GM19395 (cell line): Measurements from ENCODE around the gene CACUL1.
"Not testable (repeated sequence)": the region's sequence is repeated elsewhere in the genome, so short reads cannot be mapped to it uniquely, and the experiment has no call there.

Source experiments
- ATAC-seq: cut with Tn5 transposase; IDR thresholded peaks from one replicate; pipeline ENCODE4 v1.9.1; 2021; ENCODE audit warnings: mild to moderate bottlenecking, moderate library complexity; ENCODE audit not compliant: unreplicated experiment

The CACUL1 gene

DNA sequence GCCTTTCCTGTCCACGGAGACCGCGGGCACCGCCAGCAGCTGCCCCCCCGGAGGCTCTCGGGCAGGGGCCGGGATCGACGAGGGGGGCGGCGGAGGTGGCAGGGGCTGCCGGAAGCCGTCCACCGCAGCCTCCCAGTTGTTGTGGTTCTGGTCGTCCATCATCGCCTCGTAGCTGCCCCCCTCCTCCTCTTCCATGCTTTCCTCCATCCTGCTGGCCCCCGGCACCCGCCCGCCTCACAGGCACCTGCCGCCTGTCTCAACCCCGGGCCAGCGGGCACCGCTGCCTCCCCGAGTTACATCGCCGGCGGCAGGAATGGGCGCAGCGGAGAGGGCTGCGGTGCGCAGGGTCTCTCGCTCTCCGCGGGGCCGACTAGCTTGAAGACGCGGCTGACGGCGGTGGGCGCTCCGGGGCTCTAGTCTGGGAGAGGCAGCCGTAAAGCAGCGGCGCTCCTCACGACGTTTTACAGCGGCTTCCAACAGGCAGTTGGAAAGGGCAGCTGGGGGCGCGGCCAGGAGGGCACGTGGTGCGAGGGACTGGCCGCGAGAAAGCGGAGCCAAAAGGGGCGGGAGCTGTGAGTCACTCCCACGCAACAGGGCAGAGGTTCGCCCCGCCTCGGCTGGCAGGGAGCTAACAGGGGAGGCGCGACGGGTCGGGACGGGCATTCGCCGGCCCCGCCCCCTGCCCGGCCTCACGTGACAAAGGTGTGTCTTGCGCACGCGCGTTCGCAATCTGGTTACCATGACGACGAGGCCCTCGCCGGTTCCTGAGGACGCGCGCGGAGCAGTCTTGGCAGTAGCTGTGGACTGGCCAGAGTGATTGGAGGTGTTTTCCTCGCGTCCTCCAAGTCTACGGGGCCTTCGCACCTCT lies at the start of gene CACUL1:
TSS of gene CACUL1 (minus strand) at position 415 of the 868 bp plus-strand sequence. CDS start at position 207, 208 bp downstream.
- ATAC-seq, result peak; percentile 95

GRCh38 chr10:118804262-118804773 lies 49.5 kb upstream of the CACUL1 start:
- no peak for ATAC-seq

- ATAC-seq, result no peak
These were observed 47.5 kb upstream of the CACUL1 start for GRCh38 chr10:118802126-118802793.

DNA sequence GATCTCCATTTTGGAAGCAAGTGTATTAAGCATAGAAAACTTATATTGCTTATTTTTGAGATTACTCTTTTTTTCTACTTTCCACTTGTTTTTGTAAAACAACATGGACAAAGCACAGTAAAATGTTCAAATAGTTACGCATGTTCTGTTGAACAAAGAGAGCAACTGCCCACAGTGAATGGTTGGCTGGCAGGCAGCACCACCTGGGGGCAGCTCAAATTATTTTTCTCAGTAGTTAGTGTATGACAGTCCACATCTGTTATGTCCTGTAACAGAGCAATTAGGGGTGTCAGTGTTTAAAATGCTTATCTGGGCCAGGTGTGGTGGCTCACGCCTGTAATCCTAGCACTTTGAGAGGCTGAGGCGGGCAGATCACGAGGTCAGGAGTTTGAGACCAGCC lies 46.1 kb upstream of the CACUL1 start:
- no peak for ATAC-seq

GRCh38 chr10:118799777-118800176 lies 45.0 kb upstream of the CACUL1 start:
- ATAC-seq, result no peak

- ATAC-seq, result no peak
These were observed 43.5 kb upstream of the CACUL1 start for GRCh38 chr10:118798231-118798662.

DNA sequence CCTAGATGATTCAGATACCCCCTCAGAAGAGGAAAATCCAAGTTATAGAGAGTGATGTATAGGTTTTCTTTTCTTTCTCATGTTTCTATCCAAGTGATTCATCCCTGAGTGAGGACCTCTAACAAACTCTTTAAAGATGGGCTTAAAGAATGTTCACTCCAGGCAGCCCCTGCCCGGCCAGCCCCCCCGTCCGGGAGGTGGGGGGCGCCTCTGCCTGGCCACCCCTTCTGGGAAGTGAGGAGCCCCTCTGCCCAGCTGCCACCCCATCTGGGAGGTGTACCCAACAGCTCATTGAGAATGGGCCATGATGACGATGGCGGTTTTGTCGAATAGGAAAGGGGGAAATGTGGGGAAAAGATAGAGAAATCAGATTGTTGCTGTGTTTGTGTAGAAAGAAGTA lies 40.2 kb upstream of the CACUL1 start:
- not testable (repeated sequence) for ATAC-seq

- ATAC-seq, result no peak
These were observed 38.8 kb upstream of the CACUL1 start for GRCh38 chr10:118793545-118793944.

DNA sequence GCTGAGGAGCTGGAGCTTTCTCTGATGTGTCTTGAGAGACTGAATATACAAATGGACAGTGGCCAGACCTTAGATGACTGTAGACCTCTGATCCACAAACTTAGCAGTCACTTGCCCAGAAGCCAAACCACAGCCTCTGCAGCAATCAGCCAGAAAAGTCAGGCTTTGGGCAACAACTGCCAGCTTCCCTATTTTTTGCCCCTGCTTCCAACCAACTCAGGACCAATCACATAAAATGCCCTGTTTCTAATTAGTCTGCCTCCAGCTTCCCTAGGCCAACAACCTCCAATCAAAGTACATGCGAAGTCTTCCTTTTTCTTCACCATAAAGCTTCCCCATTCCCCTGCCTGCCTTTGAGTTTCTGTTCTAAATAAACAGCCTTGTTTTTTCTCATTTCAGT lies 37.8 kb upstream of the CACUL1 start:
- no peak for ATAC-seq

DNA sequence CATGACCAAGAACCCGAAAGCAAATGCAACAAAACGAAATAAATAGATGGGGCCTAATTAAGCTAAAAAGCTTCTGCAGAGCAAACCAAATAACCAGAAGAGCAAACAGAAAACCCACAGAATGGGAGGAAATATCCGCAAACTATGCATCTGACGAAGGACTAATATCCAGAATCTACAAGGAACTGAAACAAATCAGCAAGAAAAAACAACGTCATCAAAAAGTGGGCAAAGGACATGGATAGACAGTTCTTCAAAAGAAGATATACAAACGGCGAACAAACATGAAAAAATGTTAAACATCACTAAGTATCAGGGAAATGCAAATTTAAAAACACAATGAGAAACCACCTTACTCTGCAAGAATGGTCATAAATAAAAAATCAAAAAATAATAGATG lies 35.3 kb upstream of the CACUL1 start:
- ATAC-seq, result no peak

DNA sequence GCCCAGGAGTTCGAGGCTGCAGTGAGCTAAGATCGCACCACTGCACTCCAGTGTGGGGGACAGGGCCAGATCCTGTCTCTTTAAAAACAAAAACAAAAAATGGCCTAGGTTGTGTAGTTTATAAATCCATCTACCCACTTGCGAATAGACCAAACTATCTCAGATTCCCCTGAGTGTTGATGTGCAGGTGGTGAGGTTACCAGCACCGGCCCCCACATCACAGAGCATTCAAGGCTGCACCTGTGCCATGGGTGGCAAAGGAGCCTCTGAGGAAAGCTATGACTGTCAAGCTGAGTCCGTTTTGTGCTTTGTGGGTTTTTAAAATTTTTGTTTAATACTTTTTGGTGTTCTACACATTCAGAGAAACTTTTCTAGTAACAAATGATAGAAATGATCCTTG lies 30.8 kb upstream of the CACUL1 start:
- ATAC-seq, result no peak

GRCh38 chr10:118783776-118784545 lies 29.2 kb upstream of the CACUL1 start:
- no peak for ATAC-seq

- ATAC-seq, result not testable (repeated sequence)
These were observed 28.2 kb upstream of the CACUL1 start for GRCh38 chr10:118782916-118783465.

DNA sequence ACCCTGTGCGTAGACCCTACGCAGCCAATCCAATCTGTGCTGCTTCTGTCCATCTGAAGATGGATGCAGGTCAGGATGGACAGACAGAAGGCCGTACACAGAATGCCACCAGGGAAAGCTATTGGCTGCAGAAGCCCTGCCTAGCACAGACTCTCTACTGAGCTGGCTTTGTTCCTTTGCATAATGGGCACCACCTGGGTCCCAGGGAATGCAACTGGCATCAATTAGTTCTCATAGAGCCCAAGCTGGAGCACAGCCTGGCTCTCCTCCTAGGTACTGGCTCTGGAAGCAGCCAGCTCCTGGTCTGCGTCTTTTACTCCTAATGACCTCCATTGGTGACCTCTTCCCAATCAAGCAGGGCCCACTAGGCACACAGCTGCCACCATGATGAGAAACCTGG lies 26.8 kb upstream of the CACUL1 start:
- ATAC-seq, result no peak

DNA sequence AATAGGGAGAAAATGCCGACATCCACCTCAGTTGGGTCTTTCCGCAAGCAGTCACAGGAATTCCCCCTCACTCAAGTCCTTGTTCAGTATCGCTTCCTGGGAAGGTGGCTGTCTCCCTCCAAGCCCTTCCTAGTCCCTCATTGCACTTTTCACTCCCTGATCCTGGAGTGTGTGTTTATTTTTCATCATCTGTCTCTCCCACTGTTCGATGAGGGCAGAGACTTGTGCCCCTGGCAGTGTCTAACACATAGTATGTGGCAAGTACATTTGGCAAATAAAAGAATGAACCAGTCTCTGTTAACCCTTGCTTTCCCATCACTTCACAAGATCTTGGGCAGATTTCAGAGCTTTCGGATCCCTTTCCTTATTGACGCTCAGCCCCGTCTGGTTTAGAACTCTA lies 24.0 kb upstream of the CACUL1 start:
- ATAC-seq, result no peak

- ATAC-seq, result no peak
These were observed 22.2 kb upstream of the CACUL1 start for GRCh38 chr10:118776960-118777359.

- ATAC-seq, result no peak
These were observed 21.3 kb upstream of the CACUL1 start for GRCh38 chr10:118776033-118776432.

GRCh38 chr10:118775478-118775877 lies 20.7 kb upstream of the CACUL1 start:
- ATAC-seq, result no peak

GRCh38 chr10:118773041-118773440 lies 18.3 kb upstream of the CACUL1 start:
- no peak for ATAC-seq

DNA sequence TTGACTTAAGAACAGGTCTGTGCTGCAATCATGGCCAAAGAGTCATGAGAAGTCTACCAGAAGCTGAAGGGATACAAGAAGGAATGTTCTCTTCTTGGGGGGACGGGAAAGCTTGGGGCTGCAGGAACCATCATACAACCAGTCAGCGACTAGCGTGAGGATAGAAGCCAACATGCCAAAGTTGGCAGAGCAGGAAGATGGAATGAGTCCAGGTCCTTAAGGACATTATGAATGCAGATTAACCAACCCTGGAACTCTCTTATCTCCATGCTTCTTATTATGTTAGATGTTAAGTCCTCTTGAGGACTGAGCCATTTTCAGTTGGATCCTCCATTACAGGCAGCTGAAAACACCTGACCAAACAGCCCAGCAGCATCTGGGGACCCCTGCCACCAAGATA lies 17.2 kb upstream of the CACUL1 start:
- no peak for ATAC-seq
